Uterus (tissue), 2 donors: ENCODE data around the gene FHIP1B.

ENCODE experiments used
- POLR2A ChIP-seq, 2 donors: fragments of 450-650 bp; IDR thresholded peaks; one replicate each; pipeline ENCODE4 v1.6.1; 2016; ENCODE audit warnings: antibody characterized with exemption in 2 of 2, mild to moderate bottlenecking in 1 of 2, moderate library complexity in 1 of 2
- TF ChIP-seq, protein P1 (sequence below), 4 experiments: fragments of 200-600 bp in 2 of 4; fragments of 450-650 bp in 2 of 4; sonication (generic) in 2 of 4; IDR thresholded peaks; one replicate each; pipeline ENCODE4 v1.5.1; 2016 to 2019; ENCODE audit warnings: antibody characterized with exemption in 4 of 4, mild to moderate bottlenecking in 2 of 4, moderate library complexity in 1 of 4

DNA sequence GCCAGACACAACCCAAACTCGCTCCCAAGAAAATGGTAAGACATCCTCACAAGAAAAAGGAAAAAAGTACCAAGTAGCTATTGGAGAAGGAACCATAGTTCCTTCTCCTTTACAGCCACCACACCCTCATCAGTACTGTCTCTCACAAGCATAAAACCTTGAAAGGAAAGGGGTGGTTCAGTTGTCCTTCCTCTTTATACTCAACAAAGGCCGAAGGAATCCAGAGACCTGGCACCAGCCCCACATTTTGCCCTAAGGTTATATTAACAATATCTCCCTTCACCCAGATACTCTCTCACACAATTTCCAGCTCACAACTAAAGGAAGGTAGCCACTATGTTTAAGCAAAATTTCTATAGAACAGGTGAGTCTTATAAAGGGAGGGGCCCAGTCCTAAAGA, 8.5 kb downstream of the FHIP1B start:
- TF ChIP-seq, protein P1, sequence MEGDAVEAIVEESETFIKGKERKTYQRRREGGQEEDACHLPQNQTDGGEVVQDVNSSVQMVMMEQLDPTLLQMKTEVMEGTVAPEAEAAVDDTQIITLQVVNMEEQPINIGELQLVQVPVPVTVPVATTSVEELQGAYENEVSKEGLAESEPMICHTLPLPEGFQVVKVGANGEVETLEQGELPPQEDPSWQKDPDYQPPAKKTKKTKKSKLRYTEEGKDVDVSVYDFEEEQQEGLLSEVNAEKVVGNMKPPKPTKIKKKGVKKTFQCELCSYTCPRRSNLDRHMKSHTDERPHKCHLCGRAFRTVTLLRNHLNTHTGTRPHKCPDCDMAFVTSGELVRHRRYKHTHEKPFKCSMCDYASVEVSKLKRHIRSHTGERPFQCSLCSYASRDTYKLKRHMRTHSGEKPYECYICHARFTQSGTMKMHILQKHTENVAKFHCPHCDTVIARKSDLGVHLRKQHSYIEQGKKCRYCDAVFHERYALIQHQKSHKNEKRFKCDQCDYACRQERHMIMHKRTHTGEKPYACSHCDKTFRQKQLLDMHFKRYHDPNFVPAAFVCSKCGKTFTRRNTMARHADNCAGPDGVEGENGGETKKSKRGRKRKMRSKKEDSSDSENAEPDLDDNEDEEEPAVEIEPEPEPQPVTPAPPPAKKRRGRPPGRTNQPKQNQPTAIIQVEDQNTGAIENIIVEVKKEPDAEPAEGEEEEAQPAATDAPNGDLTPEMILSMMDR (IDR thresholded peaks at IDR 0.05) = no peak
- TF ChIP-seq POLR2A (IDR thresholded peaks at IDR 0.05) = no peak
